MCF 10A (cell line): ENCODE measurements around the gene IDH3B. TPM values are rescaled to one million over a fixed set of nuclear protein-coding genes. Genes with fewer than 3 reads are reported as not detected.
"Not testable (repeated sequence)": the region's sequence is repeated elsewhere in the genome, so short reads cannot be mapped to it uniquely, and the experiment has no call there.

Experiments used
- BruUV-seq: library from RNA; stranded (reverse); fragments of 400-500 nt; replicated peaks from 2 replicates; lab custom pipeline; 2021; lab: Mats Ljungman, UMichigan
- CTCF ChIA-PET: fragments of 300-600 bp; sonication (Branson Sonifier 250); formaldehyde crosslinking; extraction: SDS; loops from one replicate; lab custom pipeline; 2021; ENCODE audit warnings: antibody characterized with exemption, inconsistent platforms; lab: Yijun Ruan, JAX
- POLR2A ChIA-PET: fragments of 300-600, 350-650 bp; sonication (Branson Sonifier 250); formaldehyde crosslinking; extraction: SDS; loops from one replicate; lab custom pipeline; 2020; ENCODE audit warnings: antibody characterized with exemption, inconsistent platforms; lab: Yijun Ruan, JAX
- DNase-seq: peaks from one replicate; pipeline ENCODE4 v3.0.0-alpha.2; 2018; ENCODE audit not compliant: unreplicated experiment
- H3K27ac Mint-ChIP-seq: one replicate; pipeline ENCODE4 v1.8.0; 2022; ENCODE audit warnings: mild to moderate bottlenecking, low read depth, mixed read lengths; ENCODE audit not compliant: unreplicated experiment
- H3K27me3 Mint-ChIP-seq: one replicate; pipeline ENCODE4 v1.8.0; 2022; ENCODE audit warnings: mixed read lengths; ENCODE audit not compliant: insufficient read depth, unreplicated experiment
- H3K36me3 Mint-ChIP-seq: one replicate; pipeline ENCODE4 v1.8.0; 2022; ENCODE audit warnings: mild to moderate bottlenecking, moderate library complexity, mixed read lengths; ENCODE audit not compliant: insufficient read depth, unreplicated experiment
- H3K4me1 Mint-ChIP-seq: one replicate; pipeline ENCODE4 v1.8.0; 2022; ENCODE audit warnings: mixed read lengths; ENCODE audit not compliant: insufficient read depth, unreplicated experiment
- H3K4me3 Mint-ChIP-seq: one replicate; pipeline ENCODE4 v1.8.0; 2022; ENCODE audit warnings: mild to moderate bottlenecking, moderate library complexity, mixed read lengths; ENCODE audit not compliant: unreplicated experiment
- H3K9me3 Mint-ChIP-seq: one replicate; pipeline ENCODE4 v1.8.0; 2022; ENCODE audit warnings: mixed read lengths; ENCODE audit not compliant: unreplicated experiment
- CTCF ChIP-seq: fragments of 200-600 bp; IDR thresholded peaks from one replicate; pipeline ENCODE4 v1.8.0; 2022; ENCODE audit warnings: antibody characterized with exemption, mild to moderate bottlenecking; ENCODE audit not compliant: unreplicated experiment
- intact Hi-C: fragments of 100-400 bp; cut with micrococcal nuclease; formaldehyde crosslinking; loops from 2 replicates; pipeline ENCODE4 v1.14.1; 2022
- total RNA-seq: library from RNA; stranded (reverse); gene quantifications from 2 replicates; pipeline ENCODE4 v1.2.3, GENCODE V29; 2022

The IDH3B gene
- total RNA-seq, 1 experiment from 2014 or later = 102 TPM

- POLR2A ChIA-PET = interaction anchor here (0.6 kb wide), 1 partner anchor 1365 kb away, joined by 3 read pairs; no protein-coding TSS in a partner anchor
- intact Hi-C loops = no loop called here
- Mint-ChIP-seq H3K36me3 (no peaks in the 10 kb centered on the region), H3K4me1 (peaks cover 8% of the 10 kb centered on the region), H3K4me3 (no peak overlapping the region), H3K27me3 (peaks cover 53% of the 10 kb centered on the region), H3K9me3 (no peaks in the 10 kb centered on the region), H3K27ac (no peak overlapping the region)
- CTCF ChIA-PET = interaction anchor here (0.6 kb wide), 1 partner anchor 266 kb away, joined by 3 read pairs; no protein-coding TSS in a partner anchor
- no peak for DNase-seq
- no TSS peak for BruUV-seq
- TF ChIP-seq CTCF = no peak
Measured at GRCh38 chr20:2690213-2690612, 26.2 kb upstream of the IDH3B start.

- CTCF ChIA-PET = interaction anchor here (0.6 to 1.4 kb wide), 5 partner anchors 21 to 329 kb away, joined by 3 read pairs; no protein-coding TSS in a partner anchor
- peak; percentile 16 for TF ChIP-seq CTCF
- Mint-ChIP-seq H3K36me3 (no peaks in the 10 kb centered on the region), H3K27ac (no peak overlapping the region), H3K4me3 (no peak overlapping the region), H3K9me3 (no peaks in the 10 kb centered on the region), H3K27me3 (peaks cover 44% of the 10 kb centered on the region), H3K4me1 (peaks cover 8% of the 10 kb centered on the region)
- no TSS peak for BruUV-seq
- no peak for DNase-seq
- intact Hi-C loops = no loop called here
- POLR2A ChIA-PET = no interaction called here
Measured at GRCh38 chr20:2688041-2688591, 24.1 kb upstream of the IDH3B start.

- H3K9me3 Mint-ChIP-seq = no peaks in the 10 kb centered on the region
- no peaks in the 10 kb centered on the region for H3K36me3 Mint-ChIP-seq
- TF ChIP-seq CTCF = no peak
- DNase-seq = no peak
- peaks cover 48% of the 10 kb centered on the region for H3K27me3 Mint-ChIP-seq
- H3K4me1 Mint-ChIP-seq = peaks cover 8% of the 10 kb centered on the region
- no peak overlapping the region for H3K27ac Mint-ChIP-seq
- intact Hi-C loops = no loop called here
- no peak overlapping the region for H3K4me3 Mint-ChIP-seq
- POLR2A ChIA-PET = no interaction called here
- CTCF ChIA-PET = no interaction called here
- no TSS peak for BruUV-seq
Measured at GRCh38 chr20:2687514-2687913, 23.5 kb upstream of the IDH3B start.

GRCh38 chr20:2684817-2685216, 20.8 kb upstream of the IDH3B start:
- H3K4me3 Mint-ChIP-seq, DNase-seq, H3K36me3 Mint-ChIP-seq, BruUV-seq, POLR2A ChIA-PET, H3K27ac Mint-ChIP-seq, H3K4me1 Mint-ChIP-seq, intact Hi-C loops, H3K9me3 Mint-ChIP-seq: not testable (repeated sequence)
- peaks cover 48% of the 10 kb centered on the region for H3K27me3 Mint-ChIP-seq
- CTCF ChIA-PET = interaction anchor here (0.6 kb wide), 2 partner anchors 159 to 160 kb away, joined by 3 read pairs; no protein-coding TSS in a partner anchor

- intact Hi-C loops, H3K36me3 Mint-ChIP-seq, H3K27ac Mint-ChIP-seq, CTCF ChIA-PET, BruUV-seq, H3K4me1 Mint-ChIP-seq, DNase-seq, H3K4me3 Mint-ChIP-seq, H3K9me3 Mint-ChIP-seq, POLR2A ChIA-PET: not testable (repeated sequence)
- H3K27me3 Mint-ChIP-seq = peaks cover 39% of the 10 kb centered on the region
Measured at GRCh38 chr20:2682040-2682439, 18.0 kb upstream of the IDH3B start.
